Measurements from ENCODE around the gene METRNL.

- TF ChIP-seq EZH2 (optimal IDR thresholded peaks at IDR 0.05; ENCODE audit: low read depth, low read length) (no peak), CTCF (IDR thresholded peaks at IDR 0.05; ENCODE audit: low read length) (no peak)
Observed at GRCh38 chr17:83046448-83047181, 32.8 kb upstream of the METRNL start.

Data from MM.1S (cell line).